NCI-H187 (cell line): ENCODE data around the gene ORAI3.

Source experiments
- DNase-seq, 2 experiments: peaks; one replicate each; lab custom pipeline; 2025; lab: John Stamatoyannopoulos, UW

ORAI3 gene

GRCh38 chr16:30947859-30948666, 805 bp upstream of the ORAI3 start:
- peak; percentile 0 to 4 for DNase-seq

DNA sequence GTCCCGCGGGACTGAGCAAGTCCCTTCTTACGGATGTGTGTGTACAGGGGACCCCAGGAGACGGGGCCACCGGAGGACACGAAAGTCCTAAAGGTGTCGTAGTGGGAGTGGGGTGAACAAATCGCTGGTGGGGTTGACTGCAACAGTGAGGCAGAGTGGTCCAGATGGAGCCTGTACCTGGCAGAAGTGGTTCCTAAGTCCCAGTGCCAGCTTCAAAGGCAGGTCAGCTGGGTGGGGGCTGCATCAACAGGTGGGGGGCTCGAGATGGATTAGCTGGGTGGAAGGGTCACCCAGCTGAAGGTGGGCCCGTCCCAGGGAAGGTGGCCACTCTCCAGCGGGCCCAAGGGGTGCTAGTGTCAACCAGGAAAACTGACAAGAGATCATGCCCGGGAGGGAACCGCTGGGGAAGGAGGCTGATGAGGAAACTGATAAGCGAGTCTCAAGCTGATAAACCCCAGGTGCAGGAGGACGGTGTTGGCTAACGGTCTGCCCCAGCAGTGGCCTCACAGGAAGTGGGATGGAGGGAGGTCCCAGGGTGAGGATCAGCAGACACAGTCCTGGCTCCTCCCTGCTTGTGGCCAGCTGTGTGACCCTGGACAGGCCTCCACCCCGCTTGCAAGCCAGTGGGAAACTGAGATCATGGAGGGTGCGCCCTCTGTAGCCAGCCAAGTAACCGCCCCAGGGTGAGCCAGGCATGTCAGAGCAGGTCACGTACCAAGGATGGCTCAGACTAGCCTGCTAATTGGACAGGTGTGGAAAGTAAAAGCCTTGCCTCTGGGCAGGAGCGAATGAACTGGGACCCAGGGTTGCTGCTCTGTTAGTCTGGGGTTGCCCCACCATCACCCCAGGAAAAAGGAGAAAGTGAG, 1.0 kb downstream of the ORAI3 start:
- DNase-seq: no peak

DNA sequence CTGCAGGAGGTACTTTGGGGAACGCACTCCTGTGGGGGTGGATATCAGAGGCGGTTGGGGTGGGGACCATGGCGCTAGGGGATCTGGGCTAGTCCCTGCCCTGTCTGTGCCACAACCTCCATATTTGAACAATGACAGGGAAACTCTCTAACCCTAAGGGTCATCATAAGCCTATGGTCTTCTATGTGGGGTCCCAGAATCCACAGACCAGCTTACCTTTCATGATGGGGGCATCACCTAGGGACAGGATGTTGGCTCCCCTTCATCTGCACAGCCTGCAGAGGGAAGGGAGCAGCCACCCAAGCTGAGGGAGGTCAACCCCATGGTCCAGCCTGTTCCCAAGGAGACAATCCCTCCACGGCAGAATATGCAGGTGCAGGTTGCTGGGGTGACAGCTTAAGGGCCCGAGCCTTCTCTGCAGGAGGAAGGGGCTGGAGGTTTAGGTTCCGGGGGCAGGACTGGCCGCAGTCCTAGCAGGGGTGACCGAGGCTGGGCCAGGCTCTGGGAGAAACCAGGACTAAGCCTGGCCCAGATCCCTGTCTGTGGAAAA, 1.7 kb downstream of the ORAI3 start:
- no peak for DNase-seq

- no peak for DNase-seq
Measured at GRCh38 chr16:30951193-30951592, 2.3 kb downstream of the ORAI3 start.

GRCh38 chr16:30951750-30952149, 2.9 kb downstream of the ORAI3 start:
- DNase-seq: no peak

DNA sequence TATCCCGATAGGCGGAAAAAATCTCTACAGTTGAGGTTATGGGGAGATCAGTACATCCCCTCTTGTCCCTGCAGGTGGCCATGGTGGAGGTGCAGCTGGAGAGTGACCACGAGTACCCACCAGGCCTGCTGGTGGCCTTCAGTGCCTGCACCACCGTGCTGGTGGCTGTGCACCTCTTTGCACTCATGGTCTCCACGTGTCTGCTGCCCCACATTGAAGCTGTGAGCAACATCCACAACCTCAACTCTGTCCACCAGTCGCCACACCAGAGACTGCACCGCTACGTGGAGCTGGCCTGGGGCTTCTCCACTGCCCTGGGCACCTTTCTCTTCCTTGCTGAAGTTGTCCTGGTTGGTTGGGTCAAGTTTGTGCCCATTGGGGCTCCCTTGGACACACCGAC, 4.2 kb downstream of the ORAI3 start:
- no peak for DNase-seq

DNA sequence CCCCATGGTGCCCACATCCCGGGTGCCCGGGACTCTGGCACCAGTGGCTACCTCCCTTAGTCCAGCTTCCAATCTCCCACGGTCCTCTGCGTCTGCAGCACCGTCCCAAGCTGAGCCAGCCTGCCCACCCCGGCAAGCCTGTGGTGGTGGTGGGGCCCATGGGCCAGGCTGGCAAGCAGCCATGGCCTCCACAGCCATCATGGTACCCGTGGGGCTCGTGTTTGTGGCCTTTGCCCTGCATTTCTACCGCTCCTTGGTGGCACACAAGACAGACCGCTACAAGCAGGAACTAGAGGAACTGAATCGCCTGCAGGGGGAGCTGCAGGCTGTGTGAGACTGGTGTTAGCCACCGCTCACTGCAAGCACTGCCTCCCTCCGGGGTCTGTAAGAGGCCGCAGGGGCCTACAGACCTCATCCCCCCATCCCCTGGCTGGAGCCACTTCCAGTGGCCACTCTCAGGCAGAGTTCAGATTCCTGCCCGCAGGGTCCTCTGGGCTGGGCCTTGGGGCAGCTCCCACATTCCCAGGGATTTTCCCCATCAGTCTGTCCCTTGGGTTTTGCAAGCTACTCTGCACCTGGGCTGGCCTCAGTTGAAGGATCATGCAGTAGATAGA, 4.8 kb downstream of the ORAI3 start:
- peak in 1 of 2 experiments; percentile 2 for DNase-seq

DNA sequence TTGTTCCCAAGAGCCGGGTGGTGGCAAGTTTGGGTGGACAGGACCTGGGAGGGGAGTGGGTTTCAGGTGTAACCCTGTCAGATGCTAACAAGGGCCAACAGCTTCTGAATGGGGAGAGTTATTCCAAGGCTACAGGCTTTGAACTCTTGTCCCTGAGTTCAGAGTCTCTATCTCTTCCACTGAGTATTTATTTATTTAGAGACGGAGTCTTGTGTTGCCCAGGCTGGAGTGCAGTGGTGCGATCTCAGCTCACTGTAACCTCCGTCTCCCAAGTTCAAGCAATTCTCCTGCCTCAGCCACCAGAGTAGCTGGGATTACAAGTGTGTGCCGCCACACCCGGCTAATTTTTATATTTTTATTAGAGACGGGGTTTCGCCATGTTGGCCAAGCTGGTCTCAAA, 6.1 kb downstream of the ORAI3 start:
- no peak for DNase-seq

GRCh38 chr16:30956601-30957455, 8.0 kb downstream of the ORAI3 start:
- DNase-seq: peak in 1 of 2 experiments; percentile 42

- DNase-seq: peak; percentile 52 to 63
Measured at GRCh38 chr16:30957456-30958174, 8.7 kb downstream of the ORAI3 start, which contains the start of gene SETD1A. TSS of gene SETD1A (plus strand) at chr16:30957754. CDS start at chr16:30958732, 978 bp downstream.

DNA sequence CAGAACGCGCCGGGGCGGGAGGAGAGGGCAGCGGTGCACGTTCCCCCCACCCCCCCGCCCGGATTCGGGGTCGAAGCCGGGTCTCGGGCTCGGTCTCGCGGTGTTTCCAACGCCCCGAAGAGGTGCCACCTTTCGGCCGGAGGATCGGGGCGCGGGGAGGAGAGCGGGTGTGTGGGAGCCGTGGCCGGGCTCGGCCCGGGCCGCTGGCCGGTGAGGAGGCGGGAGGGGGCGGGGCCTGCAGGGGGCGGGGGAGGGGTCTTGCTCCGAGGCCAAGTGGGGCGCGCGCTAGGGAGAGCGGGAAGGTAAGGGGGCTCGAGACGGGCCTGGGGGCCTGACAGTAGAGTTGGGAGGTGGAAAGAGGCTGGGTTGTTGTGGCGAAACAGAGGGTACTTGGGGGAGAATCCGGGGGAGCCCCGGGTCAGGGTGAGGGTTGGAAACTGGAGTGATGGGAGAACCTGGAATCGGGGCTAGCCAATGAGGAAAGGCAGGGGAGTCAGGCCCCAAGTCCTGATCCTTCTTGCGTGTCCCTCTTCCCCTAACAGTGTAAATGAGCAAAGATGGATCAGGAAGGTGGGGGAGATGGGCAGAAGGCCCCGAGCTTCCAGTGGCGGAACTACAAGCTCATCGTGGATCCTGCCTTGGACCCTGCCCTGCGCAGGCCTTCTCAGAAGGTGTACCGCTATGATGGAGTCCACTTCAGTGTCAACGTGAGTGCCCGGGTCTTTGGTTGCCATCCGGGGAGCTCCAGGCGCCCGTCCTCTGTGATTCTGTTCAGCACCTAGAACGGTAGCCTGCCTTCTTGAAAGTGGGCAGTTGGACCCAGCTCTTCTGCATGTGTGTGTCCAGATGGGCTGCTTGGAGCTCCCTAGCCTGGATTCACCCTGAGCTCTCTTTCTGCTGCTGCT, 9.6 kb downstream of the ORAI3 start:
- DNase-seq: no peak

DNA sequence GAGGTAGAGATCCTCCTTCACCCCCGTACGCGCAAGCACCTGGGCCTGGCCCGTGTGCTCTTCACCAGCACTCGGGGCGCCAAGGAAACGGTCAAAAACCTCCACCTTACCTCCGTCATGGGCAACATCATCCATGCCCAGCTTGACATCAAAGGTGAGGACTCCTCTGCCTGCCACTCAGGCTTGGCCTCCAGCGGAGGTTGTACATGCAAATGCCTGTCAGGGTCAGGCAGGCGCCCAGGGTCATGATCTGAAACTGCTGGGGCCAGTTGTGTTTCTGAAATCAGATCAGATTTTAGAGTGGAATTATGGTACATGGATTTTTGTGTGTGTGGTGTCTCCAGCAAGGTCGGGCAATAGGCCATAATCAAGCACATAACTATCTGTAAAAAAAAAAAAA, 12.5 kb downstream of the ORAI3 start:
- no peak for DNase-seq

- no peak for DNase-seq
Measured at GRCh38 chr16:30963925-30964511, 15.2 kb downstream of the ORAI3 start.

DNA sequence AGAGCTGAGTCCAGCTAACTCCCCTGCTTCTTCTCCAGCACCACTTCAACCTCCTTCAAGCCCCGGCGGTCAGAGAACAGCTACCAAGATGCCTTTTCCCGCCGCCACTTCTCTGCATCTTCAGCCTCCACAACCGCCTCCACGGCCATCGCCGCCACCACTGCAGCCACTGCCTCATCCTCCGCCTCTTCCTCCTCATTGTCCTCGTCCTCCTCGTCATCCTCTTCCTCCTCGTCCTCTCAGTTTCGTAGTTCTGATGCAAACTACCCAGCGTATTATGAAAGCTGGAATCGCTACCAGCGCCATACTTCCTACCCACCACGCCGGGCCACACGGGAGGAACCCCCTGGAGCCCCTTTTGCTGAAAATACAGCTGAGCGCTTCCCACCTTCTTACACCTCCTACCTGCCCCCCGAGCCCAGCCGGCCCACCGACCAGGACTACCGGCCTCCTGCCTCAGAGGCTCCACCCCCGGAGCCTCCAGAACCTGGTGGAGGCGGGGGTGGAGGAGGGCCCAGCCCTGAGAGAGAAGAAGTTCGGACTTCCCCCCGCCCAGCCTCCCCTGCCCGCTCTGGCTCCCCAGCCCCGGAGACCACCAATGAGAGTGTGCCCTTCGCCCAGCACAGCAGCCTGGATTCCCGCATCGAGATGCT, 15.8 kb downstream of the ORAI3 start:
- DNase-seq: no peak

DNA sequence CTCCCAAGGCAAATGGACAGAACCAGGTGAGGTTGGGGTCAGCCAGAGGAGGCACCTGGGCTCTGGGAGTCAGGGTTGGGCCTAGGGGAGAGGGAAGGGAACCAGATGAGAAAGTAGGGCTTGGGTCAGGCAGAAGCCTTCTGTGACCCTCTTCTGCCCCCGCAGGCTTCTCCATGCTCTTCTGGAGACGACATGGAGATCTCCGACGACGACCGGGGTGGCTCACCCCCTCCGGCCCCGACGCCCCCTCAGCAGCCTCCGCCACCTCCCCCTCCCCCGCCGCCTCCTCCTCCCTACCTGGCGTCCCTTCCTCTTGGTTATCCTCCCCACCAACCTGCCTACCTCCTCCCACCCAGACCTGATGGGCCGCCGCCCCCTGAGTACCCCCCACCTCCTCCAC, 16.6 kb downstream of the ORAI3 start:
- DNase-seq: no peak

DNA sequence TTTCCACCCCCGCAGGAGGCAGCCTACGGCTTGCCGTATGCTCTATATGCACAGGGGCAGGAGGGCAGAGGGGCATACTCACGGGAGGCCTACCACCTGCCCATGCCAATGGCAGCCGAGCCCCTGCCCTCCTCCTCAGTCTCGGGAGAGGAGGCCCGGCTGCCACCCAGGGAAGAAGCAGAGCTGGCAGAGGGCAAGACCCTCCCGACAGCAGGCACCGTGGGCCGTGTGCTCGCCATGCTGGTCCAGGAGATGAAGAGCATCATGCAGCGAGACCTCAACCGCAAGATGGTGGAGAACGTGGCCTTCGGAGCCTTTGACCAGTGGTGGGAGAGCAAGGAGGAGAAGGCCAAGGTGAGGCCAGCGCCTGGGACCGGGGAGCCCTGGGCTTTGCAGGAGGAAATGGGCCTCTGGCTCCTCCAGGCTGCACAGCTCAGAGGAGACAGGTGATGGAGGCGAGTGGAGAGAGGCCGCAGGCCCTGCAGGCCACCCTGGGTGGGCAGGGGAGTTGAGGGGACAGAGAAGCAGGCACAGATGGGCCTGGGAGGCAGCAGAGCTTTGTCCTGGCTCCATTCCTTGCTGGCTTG, 17.3 kb downstream of the ORAI3 start:
- DNase-seq: no peak

DNA sequence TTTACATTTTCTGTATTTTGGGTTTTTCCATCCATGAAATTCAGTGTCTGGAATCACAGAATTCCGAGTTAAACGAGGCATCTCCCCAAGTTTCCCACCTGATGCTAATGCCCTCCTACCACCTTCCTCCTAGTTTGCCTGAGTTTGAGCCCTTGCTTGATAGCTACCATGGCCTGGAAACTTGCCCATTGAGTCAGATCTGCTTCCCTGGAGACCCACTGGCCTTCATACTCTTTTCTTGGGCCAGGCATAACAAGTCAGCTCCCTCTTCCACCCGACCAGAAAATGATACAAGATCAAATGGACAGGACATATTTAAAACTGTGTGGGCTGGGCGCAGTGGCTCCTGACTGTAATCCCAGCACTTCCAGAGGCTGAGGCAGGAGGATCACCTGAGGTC, 18.9 kb downstream of the ORAI3 start:
- DNase-seq: no peak

DNA sequence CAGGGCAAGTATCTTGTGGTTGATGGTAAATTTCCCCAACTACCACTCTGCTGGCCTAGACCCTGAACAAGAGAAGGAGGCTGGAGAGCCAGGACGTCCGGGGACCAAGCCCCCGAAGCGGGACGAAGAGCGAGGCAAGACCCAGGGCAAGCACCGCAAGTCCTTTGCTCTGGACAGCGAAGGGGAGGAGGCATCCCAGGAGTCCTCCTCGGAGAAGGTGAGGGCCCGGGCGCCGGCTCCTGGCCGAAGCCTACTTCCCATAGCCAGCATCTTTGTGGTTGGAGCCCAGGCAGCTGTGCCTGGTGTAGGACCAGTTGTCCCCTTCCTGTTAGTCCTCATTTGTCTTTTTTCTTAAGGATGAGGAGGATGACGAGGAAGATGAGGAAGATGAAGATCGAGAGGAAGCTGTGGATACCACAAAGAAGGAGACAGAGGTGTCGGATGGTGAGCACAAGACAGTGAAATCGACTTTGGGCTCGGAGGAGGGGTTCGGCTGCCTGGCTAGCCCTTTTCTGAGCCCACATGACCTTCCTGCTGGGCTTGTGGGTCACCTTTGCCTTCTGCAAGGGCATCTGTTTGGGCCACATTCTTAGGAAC, 20.5 kb downstream of the ORAI3 start:
- no peak for DNase-seq
